DND-41 (cell line): ENCODE results near the gene PTBP1.

Experiments
- ATAC-seq: fragments of 200-7000 bp; cut with Tn5 transposase; 3 replicates; pipeline ENCODE4 v1.9.1; 2021; ENCODE audit warnings: low read depth; ENCODE audit not compliant: insufficient read depth
- DNase-seq: peaks from one replicate; pipeline ENCODE4 v3.0.0-alpha.2; 2020
- H2AFZ ChIP-seq: 2 replicates; pipeline ENCODE4 v1.6.0; 2012; ENCODE audit warnings: low read depth, low read length
- H3K27ac ChIP-seq: 2 replicates; pipeline ENCODE4 v1.5.1; 2012; ENCODE audit warnings: low read length, inconsistent platforms
- H3K27me3 ChIP-seq: fragments of 200-600 bp; sonication (generic); 2 replicates; pipeline ENCODE4 v1.6.0; 2012; ENCODE audit warnings: low read length, mild to moderate bottlenecking, inconsistent platforms; ENCODE audit not compliant: insufficient read depth, poor library complexity
- H3K36me3 ChIP-seq: 2 replicates; pipeline ENCODE4 v1.5.1; 2012; ENCODE audit warnings: low read length, inconsistent platforms; ENCODE audit not compliant: insufficient read depth
- H3K4me1 ChIP-seq: 2 replicates; pipeline ENCODE4 v1.5.1; 2012; ENCODE audit warnings: mild to moderate bottlenecking, low read length; ENCODE audit not compliant: insufficient read depth
- H3K4me2 ChIP-seq: 2 replicates; pipeline ENCODE4 v1.6.0; 2012; ENCODE audit warnings: mild to moderate bottlenecking, moderate library complexity, low read length, inconsistent platforms; ENCODE audit not compliant: insufficient read depth
- H3K4me3 ChIP-seq, 2 experiments: fragments of 200-600 bp in 1 of 2; shearing (Covaris generic) in 1 of 2; 2 replicates each; pipeline ENCODE4 v1.5.1; 2012 to 2016; ENCODE audit warnings: inconsistent platforms in 2 of 2, low read length in 2 of 2, mild to moderate bottlenecking in 2 of 2, low read depth in 1 of 2, moderate library complexity in 1 of 2
- H3K79me2 ChIP-seq: 2 replicates; pipeline ENCODE4 v1.6.0; 2012; ENCODE audit warnings: low read length, inconsistent platforms; ENCODE audit not compliant: insufficient read depth
- H3K9ac ChIP-seq: 2 replicates; pipeline ENCODE4 v1.6.0; 2012; ENCODE audit warnings: low read depth, mild to moderate bottlenecking, inconsistent platforms, low read length, moderate library complexity
- H3K9me3 ChIP-seq: 2 replicates; pipeline ENCODE4 v1.5.1; 2012; ENCODE audit warnings: low read length, moderate library complexity, mild to moderate bottlenecking, inconsistent platforms; ENCODE audit not compliant: insufficient read depth, severe bottlenecking
- H4K20me1 ChIP-seq: 2 replicates; pipeline ENCODE4 v1.6.0; 2012; ENCODE audit warnings: low read length; ENCODE audit not compliant: insufficient read depth
- EZH2 ChIP-seq: IDR thresholded peaks from 3 replicates; pipeline ENCODE4 v1.6.1; 2012; ENCODE audit warnings: borderline replicate concordance, low read depth, mild to moderate bottlenecking, moderate library complexity, low read length, inconsistent platforms; ENCODE audit not compliant: severe bottlenecking
- TF ChIP-seq, protein P1 (sequence below): IDR thresholded peaks from 2 replicates; pipeline ENCODE4 v1.5.1; 2012; ENCODE audit warnings: borderline replicate concordance, low read length, moderate library complexity, mild to moderate bottlenecking; ENCODE audit not compliant: poor library complexity, severe bottlenecking; ENCODE audit errors: extremely low read depth

Gene PTBP1

GRCh38 chr19:792306-792885 lies 4.9 kb upstream of the PTBP1 start:
- no peaks in the 10 kb centered on the region for H4K20me1 ChIP-seq
- no peaks in the 10 kb centered on the region for H3K27me3 ChIP-seq
- no peak overlapping the region for H2AFZ ChIP-seq
- no peak overlapping the region for H3K4me2 ChIP-seq
- no peak overlapping the region for H3K9ac ChIP-seq
- peaks cover 9% of the 10 kb centered on the region for H3K4me1 ChIP-seq
- H3K4me3 ChIP-seq = no peak overlapping the region
- peaks cover 12% of the 10 kb centered on the region for H3K79me2 ChIP-seq
- H3K27ac ChIP-seq = no peak overlapping the region
- H3K9me3 ChIP-seq = no peaks in the 10 kb centered on the region
- TF ChIP-seq, protein P1, sequence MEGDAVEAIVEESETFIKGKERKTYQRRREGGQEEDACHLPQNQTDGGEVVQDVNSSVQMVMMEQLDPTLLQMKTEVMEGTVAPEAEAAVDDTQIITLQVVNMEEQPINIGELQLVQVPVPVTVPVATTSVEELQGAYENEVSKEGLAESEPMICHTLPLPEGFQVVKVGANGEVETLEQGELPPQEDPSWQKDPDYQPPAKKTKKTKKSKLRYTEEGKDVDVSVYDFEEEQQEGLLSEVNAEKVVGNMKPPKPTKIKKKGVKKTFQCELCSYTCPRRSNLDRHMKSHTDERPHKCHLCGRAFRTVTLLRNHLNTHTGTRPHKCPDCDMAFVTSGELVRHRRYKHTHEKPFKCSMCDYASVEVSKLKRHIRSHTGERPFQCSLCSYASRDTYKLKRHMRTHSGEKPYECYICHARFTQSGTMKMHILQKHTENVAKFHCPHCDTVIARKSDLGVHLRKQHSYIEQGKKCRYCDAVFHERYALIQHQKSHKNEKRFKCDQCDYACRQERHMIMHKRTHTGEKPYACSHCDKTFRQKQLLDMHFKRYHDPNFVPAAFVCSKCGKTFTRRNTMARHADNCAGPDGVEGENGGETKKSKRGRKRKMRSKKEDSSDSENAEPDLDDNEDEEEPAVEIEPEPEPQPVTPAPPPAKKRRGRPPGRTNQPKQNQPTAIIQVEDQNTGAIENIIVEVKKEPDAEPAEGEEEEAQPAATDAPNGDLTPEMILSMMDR = no peak
- no peak for TF ChIP-seq EZH2
- no peaks in the 10 kb centered on the region; the same call in 1 of the 2 replicates for H3K36me3 ChIP-seq
- ATAC-seq (no peak), DNase-seq (no peak)

GRCh38 chr19:793806-794205 lies 3.4 kb upstream of the PTBP1 start:
- H3K9me3 ChIP-seq = no peaks in the 10 kb centered on the region
- no peaks in the 10 kb centered on the region for H3K27me3 ChIP-seq
- H3K36me3 ChIP-seq = peaks cover 10% of the 10 kb centered on the region
- no peak for DNase-seq
- no peak overlapping the region for H3K4me3 ChIP-seq
- H3K9ac ChIP-seq = no peak overlapping the region
- H3K79me2 ChIP-seq = peaks cover 26% of the 10 kb centered on the region
- ATAC-seq = no peak
- H3K27ac ChIP-seq = no peak overlapping the region
- H2AFZ ChIP-seq = no peak overlapping the region
- H3K4me1 ChIP-seq = peaks cover 13% of the 10 kb centered on the region
- TF ChIP-seq EZH2 = no peak
- TF ChIP-seq, protein P1 = no peak
- peaks cover 9% of the 10 kb centered on the region for H4K20me1 ChIP-seq
- H3K4me2 ChIP-seq = no peak overlapping the region

- Histone ChIP-seq H3K27ac (no peak overlapping the region), H3K4me3 (no peak overlapping the region), H3K27me3 (no peaks in the 10 kb centered on the region), H3K4me1 (peaks cover 26% of the 10 kb centered on the region), H3K9ac (no peak overlapping the region), H4K20me1 (peaks cover 22% of the 10 kb centered on the region), H3K36me3 (peaks cover 22% of the 10 kb centered on the region), H3K79me2 (peaks cover 40% of the 10 kb centered on the region), H3K4me2 (no peak overlapping the region), H2AFZ (no peak overlapping the region), H3K9me3 (no peaks in the 10 kb centered on the region)
- DNase-seq (no peak), ATAC-seq (no peak)
- TF ChIP-seq EZH2 = no peak
- TF ChIP-seq, protein P1 = no peak
Measured at GRCh38 chr19:795073-795611, 2.1 kb upstream of the PTBP1 start.
